Type B pancreatic cell (in vitro differentiated cells): Measurements from ENCODE around the gene CCR9. TPM values are rescaled to one million over a fixed set of nuclear protein-coding genes. Genes with fewer than 3 reads are reported as not detected.

Experiments used
- DNase-seq: peaks from one replicate; pipeline ENCODE4 v3.0.0; 2021; ENCODE audit warnings: mixed read lengths; ENCODE audit not compliant: unreplicated experiment; ENCODE audit errors: extremely low spot score
- H3K27ac Mint-ChIP-seq: 2 replicates; pipeline ENCODE4 v1.8.0; 2021; ENCODE audit warnings: mild to moderate bottlenecking, mixed read lengths
- H3K27me3 Mint-ChIP-seq: 2 replicates; pipeline ENCODE4 v1.8.0; 2021; ENCODE audit warnings: mixed read lengths
- H3K36me3 Mint-ChIP-seq: 2 replicates; pipeline ENCODE4 v1.8.0; 2021; ENCODE audit warnings: mixed read lengths
- H3K4me1 Mint-ChIP-seq: one replicate; pipeline ENCODE4 v1.8.0; 2021; ENCODE audit warnings: mixed read lengths; ENCODE audit not compliant: unreplicated experiment
- H3K4me3 Mint-ChIP-seq: 2 replicates; pipeline ENCODE4 v1.8.0; 2021; ENCODE audit warnings: mild to moderate bottlenecking, mixed read lengths
- H3K9me3 Mint-ChIP-seq: 2 replicates; pipeline ENCODE4 v1.8.0; 2021; ENCODE audit warnings: mixed read lengths
- CTCF ChIP-seq: fragments of 200-600 bp; sonication (generic); conservative IDR thresholded peaks from 2 replicates; pipeline ENCODE4 v1.5.0; 2021; ENCODE audit warnings: antibody characterized with exemption, mild to moderate bottlenecking
- total RNA-seq: library from RNA; stranded (reverse); gene quantifications from 2 replicates; pipeline ENCODE4 v1.2.1, GENCODE V29; 2021; ENCODE audit warnings: low replicate concordance

The CCR9 gene
- total RNA-seq, 1 donor from 2014 or later: not detected

GRCh38 chr3:45873638-45874037, 12.7 kb upstream of the CCR9 start:
- Mint-ChIP-seq H3K36me3 (no peaks in the 10 kb centered on the region), H3K4me3 (no peak overlapping the region), H3K27me3 (peaks cover 10% of the 10 kb centered on the region), H3K9me3 (no peaks in the 10 kb centered on the region), H3K27ac (no peak overlapping the region), H3K4me1 (no peaks in the 10 kb centered on the region)
- TF ChIP-seq CTCF: no peak
- no peak for DNase-seq

GRCh38 chr3:45874677-45875346, 11.5 kb upstream of the CCR9 start:
- Mint-ChIP-seq H3K27me3 (peaks cover 10% of the 10 kb centered on the region), H3K36me3 (no peaks in the 10 kb centered on the region), H3K9me3 (no peaks in the 10 kb centered on the region), H3K27ac (no peak overlapping the region), H3K4me1 (no peaks in the 10 kb centered on the region), H3K4me3 (no peak overlapping the region)
- TF ChIP-seq CTCF: no peak
- DNase-seq: no peak

- peaks cover 7% of the 10 kb centered on the region for H3K4me1 Mint-ChIP-seq
- H3K9me3 Mint-ChIP-seq: no peaks in the 10 kb centered on the region
- H3K4me3 Mint-ChIP-seq: no peak overlapping the region
- no peak for TF ChIP-seq CTCF
- H3K36me3 Mint-ChIP-seq: no peaks in the 10 kb centered on the region
- DNase-seq: no peak
- no peak overlapping the region for H3K27ac Mint-ChIP-seq
- peaks cover 5% of the 10 kb centered on the region for H3K27me3 Mint-ChIP-seq
These were observed 8.2 kb upstream of the CCR9 start for GRCh38 chr3:45878124-45878523.

GRCh38 chr3:45880725-45881077, 5.6 kb upstream of the CCR9 start:
- Mint-ChIP-seq H3K27ac (no peak overlapping the region), H3K9me3 (no peaks in the 10 kb centered on the region)

GRCh38 chr3:45881078-45882022, 5.0 kb upstream of the CCR9 start:
- Mint-ChIP-seq H3K4me1 (peaks cover 7% of the 10 kb centered on the region), H3K27me3 (peaks cover 8% of the 10 kb centered on the region), H3K36me3 (no peaks in the 10 kb centered on the region), H3K27ac (no peak overlapping the region), H3K9me3 (no peaks in the 10 kb centered on the region), H3K4me3 (no peak overlapping the region)
- TF ChIP-seq CTCF: no peak
- DNase-seq: no peak

More at GRCh38 chr3:45880725-45881077, 5.6 kb upstream of the CCR9 start:
- Mint-ChIP-seq H3K27me3 (peaks cover 8% of the 10 kb centered on the region), H3K36me3 (no peaks in the 10 kb centered on the region), H3K4me1 (peaks cover 7% of the 10 kb centered on the region), H3K4me3 (no peak overlapping the region)
- TF ChIP-seq CTCF: no peak
- no peak for DNase-seq
